Activated CD8-positive, alpha-beta T cell treated with anti-CD3 and anti-CD28 coated beads, Interleukin-2, amount 10 ng/mL, durations not matched to agents 7 days and 5 days (primary cell): Measurements from ENCODE around the gene AKIRIN2. TPM values are rescaled to one million over a fixed set of nuclear protein-coding genes. Genes with fewer than 3 reads are reported as not detected.

Experiments
- ATAC-seq: fragments of 150-1000 bp; cut with Tn5 transposase; one replicate; pipeline ENCODE4 v1.10.0; 2021; ENCODE audit warnings: moderate library complexity
- CTCF ChIA-PET: fragments of 350-600 bp; sonication (Branson Sonifier 250); formaldehyde crosslinking; loops from one replicate; lab custom pipeline; 2021; ENCODE audit warnings: antibody characterized with exemption; lab: Charles Lee
- POLR2A ChIA-PET: fragments of 350-600 bp; sonication (Branson Sonifier 250); formaldehyde crosslinking; loops from one replicate; lab custom pipeline; 2021; ENCODE audit warnings: antibody characterized with exemption; lab: Charles Lee
- DNase-seq: peaks from one replicate; pipeline ENCODE4 v3.0.0-alpha.2; 2020
- H3K27ac Mint-ChIP-seq: one replicate; pipeline ENCODE4 v1.8.0; 2021; ENCODE audit warnings: mild to moderate bottlenecking, mixed read lengths
- H3K27me3 Mint-ChIP-seq: one replicate; pipeline ENCODE4 v1.8.0; 2021; ENCODE audit warnings: low read depth, mixed read lengths
- H3K36me3 Mint-ChIP-seq: one replicate; pipeline ENCODE4 v1.8.0; 2021; ENCODE audit warnings: low read depth, mixed read lengths
- H3K4me1 Mint-ChIP-seq: one replicate; pipeline ENCODE4 v1.8.0; 2021; ENCODE audit warnings: low read depth, mixed read lengths
- H3K4me3 Mint-ChIP-seq: one replicate; pipeline ENCODE4 v1.8.0; 2021; ENCODE audit warnings: mild to moderate bottlenecking, mixed read lengths
- H3K9me3 Mint-ChIP-seq: one replicate; pipeline ENCODE4 v1.8.0; 2022; ENCODE audit warnings: mixed read lengths; ENCODE audit not compliant: insufficient read depth
- total RNA-seq, 2 experiments: library from RNA; stranded (reverse); gene quantifications; one replicate each; pipeline ENCODE4 v1.2.3, GENCODE V29; 2021

Gene AKIRIN2
- total RNA-seq, 2 experiments from 2014 or later, result 42.1 to 45.2 TPM

DNA sequence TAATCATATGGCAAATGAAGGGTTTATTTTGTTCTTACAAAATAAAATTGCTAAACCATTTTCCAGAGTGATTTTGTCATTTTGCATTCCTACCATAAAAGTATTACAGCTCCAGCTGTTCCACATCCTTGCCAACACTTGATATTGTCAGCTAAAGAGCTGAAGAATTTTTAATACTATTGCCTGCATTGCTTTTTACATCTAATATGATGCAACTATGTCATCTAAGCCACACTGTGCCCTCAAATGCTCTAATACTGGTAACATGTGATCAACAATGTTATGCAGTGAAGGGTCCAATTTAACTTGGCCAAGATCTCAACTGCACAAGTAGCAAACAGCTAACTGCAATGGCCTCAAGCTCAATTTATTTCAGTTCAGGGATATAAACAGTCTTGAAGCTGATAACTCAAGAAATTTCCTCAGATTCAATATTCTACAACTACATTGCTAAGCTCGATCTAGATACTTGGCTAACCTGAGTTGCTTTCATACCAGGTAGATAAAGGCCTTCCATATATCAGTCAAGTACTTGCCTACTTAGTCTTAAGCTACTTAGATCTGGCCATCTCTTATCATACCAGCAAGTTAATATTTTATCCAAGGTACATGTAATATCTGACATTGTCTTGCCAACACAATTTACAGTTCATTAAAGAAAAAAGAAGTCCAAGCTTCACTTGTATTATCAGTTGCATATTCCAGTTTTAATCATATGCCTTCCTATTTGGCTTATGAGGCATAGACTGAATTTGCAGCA lies 17.0 kb downstream of the AKIRIN2 start:
- no peaks in the 10 kb centered on the region for H3K9me3 Mint-ChIP-seq
- ChIA-PET POLR2A (interaction anchor here (1.2 to 1.5 kb wide), 2 partner anchors 17 to 95 kb away, joined by 4 to 5 read pairs; partner anchors contain the start of genes AKIRIN2, ORC3 and RARS2), CTCF (interaction anchor here (1.0 kb wide), 1 partner anchor 546 kb away, joined by 4 read pairs; no protein-coding TSS in a partner anchor)
- DNase-seq, result no peak
- H3K36me3 Mint-ChIP-seq, result peaks cover 42% of the 10 kb centered on the region
- no peaks in the 10 kb centered on the region for H3K27me3 Mint-ChIP-seq
- no peak overlapping the region for H3K27ac Mint-ChIP-seq
- peaks cover 35% of the 10 kb centered on the region for H3K4me1 Mint-ChIP-seq
- no peak for ATAC-seq
- H3K4me3 Mint-ChIP-seq, result no peak overlapping the region

DNA sequence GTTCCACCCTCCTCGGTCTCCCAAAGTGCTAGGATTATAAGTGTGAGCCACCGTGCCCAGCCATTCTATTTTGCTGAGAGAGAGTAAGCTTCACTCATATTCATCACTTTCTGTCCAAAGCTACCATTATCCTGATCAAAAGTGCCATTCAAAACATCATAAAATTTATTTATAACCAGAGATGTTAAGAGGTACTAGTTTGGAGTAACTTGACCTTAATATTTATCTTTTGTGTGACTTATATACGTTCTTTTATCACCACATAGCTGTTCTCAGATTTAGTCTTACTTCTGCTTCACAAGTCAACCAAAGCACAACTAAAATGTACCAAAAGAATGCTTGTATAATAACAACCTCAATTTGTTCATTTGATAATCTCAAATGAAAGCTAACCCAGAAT lies 18.1 kb downstream of the AKIRIN2 start:
- ChIA-PET POLR2A (no interaction called here), CTCF (interaction anchor here (1.0 kb wide), 1 partner anchor 15 kb away, joined by 4 read pairs; no protein-coding TSS in a partner anchor)
- Mint-ChIP-seq H3K36me3 (peaks cover 43% of the 10 kb centered on the region), H3K9me3 (no peaks in the 10 kb centered on the region), H3K27ac (no peak overlapping the region), H3K27me3 (no peaks in the 10 kb centered on the region), H3K4me3 (no peak overlapping the region), H3K4me1 (peaks cover 37% of the 10 kb centered on the region)
- DNase-seq (no peak), ATAC-seq (no peak)

DNA sequence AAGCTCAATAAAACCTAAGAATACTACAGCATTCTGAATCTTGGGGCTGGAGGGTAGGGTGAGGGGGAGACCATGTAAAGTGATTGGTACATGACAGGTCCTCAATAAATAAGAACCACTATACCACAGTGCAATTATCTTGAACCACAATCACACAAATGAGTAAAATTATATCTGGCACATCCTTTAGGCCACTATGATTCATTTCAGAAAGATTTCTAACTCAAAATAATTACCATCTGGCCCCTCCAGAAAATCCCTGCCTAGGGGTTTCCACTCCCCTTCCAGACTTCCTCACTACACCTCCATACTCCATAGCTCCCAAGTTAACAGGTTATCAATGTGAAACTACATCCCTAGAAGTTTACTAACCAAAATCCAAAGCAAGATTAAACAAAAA lies 19.7 kb downstream of the AKIRIN2 start:
- Mint-ChIP-seq H3K4me3 (no peak overlapping the region), H3K36me3 (peaks cover 54% of the 10 kb centered on the region), H3K27me3 (no peaks in the 10 kb centered on the region), H3K9me3 (no peaks in the 10 kb centered on the region), H3K27ac (no peak overlapping the region), H3K4me1 (peaks cover 42% of the 10 kb centered on the region)
- DNase-seq (no peak), ATAC-seq (no peak)
- POLR2A ChIA-PET, result no interaction called here
- CTCF ChIA-PET, result interaction anchor here (1.4 kb wide), 1 partner anchor 150 kb away, joined by 5 read pairs; no protein-coding TSS in a partner anchor

DNA sequence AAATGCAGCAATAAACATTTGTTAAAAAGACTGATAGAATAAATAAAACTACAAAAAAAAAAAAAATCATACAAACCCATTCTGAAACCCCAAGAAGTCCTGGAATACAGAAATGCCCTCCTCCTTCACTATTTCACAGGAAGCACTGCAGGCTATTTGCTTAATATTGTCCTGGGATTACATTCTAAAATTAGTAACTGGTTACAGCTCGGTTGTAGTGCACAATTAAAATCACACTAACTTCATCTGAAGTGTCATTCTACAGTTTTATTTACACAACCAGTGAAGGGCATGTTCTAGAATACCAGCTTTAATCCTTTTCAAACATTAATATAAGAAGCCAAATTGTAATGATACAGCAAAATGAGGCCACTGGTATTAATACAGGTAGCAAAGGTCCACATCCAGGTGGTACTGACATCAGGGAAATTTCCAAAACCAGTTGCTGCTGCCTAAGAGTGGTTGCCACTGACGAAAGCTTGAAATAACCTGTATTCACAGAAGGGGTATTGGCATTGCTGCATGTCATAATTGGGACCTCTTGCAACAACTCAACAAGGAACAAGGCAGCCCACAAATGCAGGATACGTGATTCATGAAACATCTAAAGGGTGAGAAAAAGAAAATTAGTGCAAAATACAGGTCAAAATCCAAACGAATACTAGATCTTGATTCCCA lies 26.9 kb downstream of the AKIRIN2 start:
- Mint-ChIP-seq H3K36me3 (peaks cover 67% of the 10 kb centered on the region), H3K9me3 (no peaks in the 10 kb centered on the region), H3K27ac (no peak overlapping the region), H3K27me3 (no peaks in the 10 kb centered on the region), H3K4me1 (peaks cover 22% of the 10 kb centered on the region), H3K4me3 (no peak overlapping the region)
- ChIA-PET POLR2A (no interaction called here), CTCF (no interaction called here)
- DNase-seq (no peak), ATAC-seq (no peak)

DNA sequence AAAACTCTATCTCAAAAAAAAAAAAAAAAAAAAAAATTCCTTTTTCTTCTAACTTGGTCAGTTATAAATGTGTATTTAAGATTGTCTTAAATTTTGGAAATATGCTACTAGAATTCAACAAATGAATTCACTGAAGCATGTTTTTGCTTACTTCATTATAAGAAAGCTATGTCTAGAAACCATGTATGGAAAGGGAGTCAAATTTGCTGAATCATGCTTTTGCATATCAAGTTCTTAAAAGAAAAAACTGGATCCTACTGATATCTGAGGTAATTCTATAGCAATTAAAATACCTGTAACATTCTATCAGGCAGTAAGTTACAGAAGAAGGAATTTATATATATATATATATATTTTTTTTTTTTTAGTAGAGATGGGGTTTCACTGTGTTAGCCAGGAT lies 27.7 kb downstream of the AKIRIN2 start:
- Mint-ChIP-seq H3K36me3 (peaks cover 65% of the 10 kb centered on the region), H3K27ac (no peak overlapping the region), H3K27me3 (no peaks in the 10 kb centered on the region), H3K9me3 (no peaks in the 10 kb centered on the region), H3K4me3 (no peak overlapping the region), H3K4me1 (peaks cover 18% of the 10 kb centered on the region)
- ChIA-PET CTCF (no interaction called here), POLR2A (no interaction called here)
- ATAC-seq, result no peak
- DNase-seq, result no peak

DNA sequence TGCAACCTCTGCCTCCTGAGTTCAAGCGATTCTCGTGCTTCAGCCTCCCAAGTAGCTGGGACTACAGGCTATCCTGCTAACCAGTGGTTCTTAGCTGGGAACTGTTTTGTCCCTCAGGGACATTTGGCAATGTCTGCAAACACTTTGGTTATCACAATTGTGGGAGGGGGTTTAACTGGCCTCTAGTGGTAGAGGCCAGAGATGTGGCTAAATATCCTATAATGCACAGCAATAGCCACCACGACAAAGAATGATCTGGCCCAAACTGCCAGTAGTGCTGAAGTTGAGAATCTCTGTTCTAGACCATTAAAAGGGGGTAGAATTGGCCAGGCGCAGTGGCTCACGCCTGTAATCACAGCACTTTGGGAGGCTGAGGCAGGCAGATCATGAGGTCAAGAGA lies 28.8 kb downstream of the AKIRIN2 start:
- ChIA-PET POLR2A (no interaction called here), CTCF (interaction anchor here (0.8 kb wide), 1 partner anchor 351 kb away, joined by 3 read pairs; the partner anchor contains the start of gene SMIM8)
- Mint-ChIP-seq H3K4me1 (peaks cover 18% of the 10 kb centered on the region), H3K4me3 (no peak overlapping the region), H3K9me3 (no peaks in the 10 kb centered on the region), H3K36me3 (peaks cover 60% of the 10 kb centered on the region), H3K27ac (no peak overlapping the region), H3K27me3 (no peaks in the 10 kb centered on the region)
- DNase-seq (no peak), ATAC-seq (no peak)

DNA sequence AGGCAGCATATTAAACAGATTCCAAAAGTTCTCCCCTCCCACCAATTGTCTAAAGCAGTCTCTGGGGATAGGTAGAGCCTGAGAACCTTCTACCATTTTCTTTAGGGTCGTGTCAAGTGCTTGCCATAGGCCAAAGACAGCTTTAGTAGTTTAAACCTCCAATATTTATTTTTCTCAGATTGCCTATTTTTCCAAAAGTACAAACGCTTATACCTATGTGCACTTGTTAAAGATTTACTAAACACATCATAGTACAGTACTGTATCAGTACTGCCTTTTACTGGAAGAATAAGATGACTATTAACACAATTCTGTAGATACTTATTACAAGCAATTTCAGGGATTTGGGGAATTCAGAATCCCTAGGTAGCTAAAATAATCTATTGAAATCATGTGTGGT lies 29.4 kb downstream of the AKIRIN2 start:
- H3K36me3 Mint-ChIP-seq, result peaks cover 61% of the 10 kb centered on the region

DNA sequence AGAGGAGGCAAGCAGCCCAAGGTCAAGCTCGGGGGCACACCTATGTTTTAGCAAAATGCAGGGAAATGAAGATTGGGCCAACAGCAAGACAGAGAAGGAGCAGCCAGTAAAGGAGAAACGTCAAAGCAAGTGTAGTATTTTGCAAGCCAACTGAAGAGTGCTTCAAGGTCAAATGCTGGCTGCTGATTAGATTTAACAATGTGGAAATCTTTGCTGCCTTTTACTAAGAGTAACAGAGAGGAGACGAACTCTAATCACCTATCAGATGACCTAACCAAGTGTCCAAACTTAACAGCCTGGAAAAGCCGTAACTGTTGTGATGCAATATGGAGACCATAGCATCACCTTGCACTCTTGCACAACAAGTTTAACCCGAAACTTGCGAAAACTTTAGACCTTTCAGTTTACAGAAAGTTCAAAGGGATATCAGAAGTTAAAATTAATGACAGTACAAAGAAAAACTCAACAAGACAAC lies 30.4 kb downstream of the AKIRIN2 start:
- POLR2A ChIA-PET, result no interaction called here
- Mint-ChIP-seq H3K27me3 (no peaks in the 10 kb centered on the region), H3K36me3 (peaks cover 63% of the 10 kb centered on the region), H3K4me3 (no peak overlapping the region), H3K4me1 (peaks cover 13% of the 10 kb centered on the region), H3K27ac (no peak overlapping the region), H3K9me3 (no peaks in the 10 kb centered on the region)
- ATAC-seq (no peak), DNase-seq (no peak)
- CTCF ChIA-PET, result no interaction called here

More for the DNA sequence above, 29.4 kb downstream of the AKIRIN2 start:
- no peaks in the 10 kb centered on the region for H3K27me3 Mint-ChIP-seq
- H3K27ac Mint-ChIP-seq, result no peak overlapping the region
- ChIA-PET POLR2A (no interaction called here), CTCF (interaction anchor here (0.8 kb wide), 1 partner anchor 350 kb away, joined by 3 read pairs; the partner anchor contains the start of gene SMIM8)
- H3K4me1 Mint-ChIP-seq, result peaks cover 15% of the 10 kb centered on the region
- DNase-seq (no peak), ATAC-seq (no peak)
- H3K9me3 Mint-ChIP-seq, result no peaks in the 10 kb centered on the region
- H3K4me3 Mint-ChIP-seq, result no peak overlapping the region

DNA sequence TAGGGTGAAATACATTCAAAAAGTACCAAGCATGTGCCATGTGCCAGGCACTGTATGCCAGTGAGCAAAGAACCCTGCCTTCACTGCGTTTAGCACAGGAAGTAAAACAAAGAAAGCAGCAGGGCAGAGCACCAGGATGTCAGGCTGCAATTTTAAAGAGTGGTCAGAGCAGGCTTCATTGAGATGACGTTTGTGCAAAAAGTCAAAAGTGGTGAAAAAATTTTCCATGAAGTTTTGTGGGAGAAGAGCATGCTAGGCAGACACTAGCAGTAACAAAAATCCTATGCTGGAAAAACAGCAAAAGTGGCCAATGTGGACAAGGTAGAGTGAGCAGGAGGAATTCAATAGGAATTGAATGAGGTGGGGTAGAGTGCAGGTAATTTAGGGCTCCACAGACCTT lies 31.3 kb downstream of the AKIRIN2 start:
- H3K27ac Mint-ChIP-seq, result peak overlapping the region; percentile 51
- DNase-seq (no peak), ATAC-seq (peak; percentile 71)
- no peaks in the 10 kb centered on the region for H3K27me3 Mint-ChIP-seq
- peaks cover 13% of the 10 kb centered on the region for H3K4me1 Mint-ChIP-seq
- ChIA-PET POLR2A (no interaction called here), CTCF (no interaction called here)
- H3K36me3 Mint-ChIP-seq, result peaks cover 58% of the 10 kb centered on the region
- H3K9me3 Mint-ChIP-seq, result no peaks in the 10 kb centered on the region
- no peak overlapping the region for H3K4me3 Mint-ChIP-seq

DNA sequence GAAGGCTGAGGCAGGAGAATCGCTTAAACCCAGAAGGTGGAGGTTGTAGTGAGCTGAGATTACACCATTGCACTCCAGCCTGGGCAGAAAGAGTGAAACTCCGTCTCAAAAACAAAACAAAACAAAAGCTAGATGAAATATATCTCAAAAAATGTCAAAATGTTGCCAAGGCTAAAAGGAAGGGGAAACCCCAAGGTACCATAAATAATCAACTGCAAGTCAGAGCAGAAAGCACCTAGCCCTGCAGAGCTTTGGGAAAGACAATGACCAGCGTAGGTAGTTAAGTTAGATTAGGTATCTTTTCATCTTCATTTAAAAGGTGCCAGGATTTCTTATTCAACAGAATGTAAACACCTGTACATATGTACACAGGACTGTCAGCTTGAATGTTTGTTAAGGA lies 33.0 kb downstream of the AKIRIN2 start:
- H3K27me3 Mint-ChIP-seq, result no peaks in the 10 kb centered on the region
- H3K9me3 Mint-ChIP-seq, result no peaks in the 10 kb centered on the region
- no peak overlapping the region for H3K4me3 Mint-ChIP-seq
- no peak for ATAC-seq
- H3K27ac Mint-ChIP-seq, result no peak overlapping the region
- ChIA-PET POLR2A (interaction anchor here (0.7 to 1.7 kb wide), 3 partner anchors 9 to 28 kb away, joined by 3 to 4 read pairs (median 4); no protein-coding TSS in a partner anchor), CTCF (interaction anchor here (0.9 to 1.4 kb wide), 3 partner anchors 10 to 49 kb away, joined by 3 to 4 read pairs (median 3); no protein-coding TSS in a partner anchor)
- DNase-seq, result no peak
- peaks cover 11% of the 10 kb centered on the region for H3K4me1 Mint-ChIP-seq
- H3K36me3 Mint-ChIP-seq, result peaks cover 45% of the 10 kb centered on the region

DNA sequence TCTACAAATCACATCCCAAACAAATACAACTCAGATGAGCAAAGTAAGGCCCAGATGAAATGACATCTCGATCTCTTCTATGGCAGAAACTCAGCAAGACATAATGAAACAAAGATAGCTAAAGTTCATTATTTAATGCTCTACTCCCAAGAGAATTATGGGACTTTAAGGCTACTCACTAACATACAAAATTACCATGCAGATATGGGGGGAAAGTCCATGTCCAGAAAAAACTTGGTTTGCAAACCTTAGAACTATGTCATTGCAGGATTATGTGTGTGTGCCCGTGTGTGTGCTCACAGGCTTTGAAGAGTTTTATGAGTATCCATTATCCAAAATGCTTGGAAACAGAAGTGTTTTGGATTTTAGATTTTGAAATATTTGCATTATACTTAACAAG lies 34.0 kb downstream of the AKIRIN2 start:
- Mint-ChIP-seq H3K4me3 (no peak overlapping the region), H3K9me3 (no peaks in the 10 kb centered on the region), H3K27me3 (no peaks in the 10 kb centered on the region), H3K27ac (no peak overlapping the region), H3K36me3 (peaks cover 47% of the 10 kb centered on the region), H3K4me1 (peaks cover 11% of the 10 kb centered on the region)
- ChIA-PET POLR2A (interaction anchor here (0.6 to 1.7 kb wide), 3 partner anchors 8 to 27 kb away, joined by 3 to 4 read pairs (median 3); no protein-coding TSS in a partner anchor), CTCF (no interaction called here)
- DNase-seq (no peak), ATAC-seq (no peak)

DNA sequence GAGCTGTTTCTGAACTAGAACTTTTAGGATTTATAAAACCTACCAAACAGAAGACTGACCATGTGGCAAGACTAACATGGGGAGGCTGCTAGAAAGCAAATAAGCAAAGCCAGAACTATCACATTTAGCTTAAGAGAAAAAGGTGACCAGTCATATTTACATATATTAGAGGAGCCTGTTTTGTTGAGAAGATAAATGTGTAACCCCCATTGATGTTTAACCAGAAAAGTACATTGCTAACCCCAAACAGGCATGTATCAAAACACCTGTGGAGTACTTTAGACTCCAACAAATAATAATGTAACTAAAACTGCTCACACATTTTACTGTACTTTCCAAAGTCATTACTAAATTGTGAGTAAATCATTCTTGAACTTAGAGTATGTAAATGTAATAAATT lies 35.0 kb downstream of the AKIRIN2 start:
- Mint-ChIP-seq H3K9me3 (no peaks in the 10 kb centered on the region), H3K27me3 (no peaks in the 10 kb centered on the region), H3K4me3 (no peak overlapping the region), H3K4me1 (peaks cover 11% of the 10 kb centered on the region), H3K36me3 (peaks cover 43% of the 10 kb centered on the region), H3K27ac (no peak overlapping the region)
- ATAC-seq (no peak), DNase-seq (no peak)
- POLR2A ChIA-PET, result no interaction called here
- CTCF ChIA-PET, result no interaction called here
